CD4-positive, alpha-beta memory T cell (primary cell): Measurements from ENCODE around the gene PRELID1. TPM values are rescaled to one million over a fixed set of nuclear protein-coding genes. Genes with fewer than 3 reads are reported as not detected.
A peak's percentile ranks its signal among the peaks of the same experiment; 100 is the strongest.

Experiments
- CTCF ChIA-PET: fragments of 350-600 bp; sonication (Branson Sonifier 250); formaldehyde crosslinking; loops from one replicate; lab custom pipeline; 2021; ENCODE audit warnings: inconsistent platforms; ENCODE audit not compliant: partially characterized antibody; lab: Charles Lee
- POLR2A ChIA-PET: fragments of 350-600 bp; sonication (Branson Sonifier 250); formaldehyde crosslinking; loops from one replicate; lab custom pipeline; 2021; ENCODE audit not compliant: partially characterized antibody; lab: Charles Lee
- DNase-seq, 5 donors: peaks; one replicate each; pipeline versions ENCODE4 v3.0.0 to v3.0.0-alpha.2; 2020 to 2022; ENCODE audit warnings: mixed read lengths in 1 of 5
- H3K27ac ChIP-seq: one replicate; pipeline ENCODE4 v1.7.0; 2013; ENCODE audit warnings: low read depth, low read length
- H3K27me3 ChIP-seq: 2 replicates; pipeline ENCODE4 v1.7.0; 2013; ENCODE audit warnings: mild to moderate bottlenecking, low read length, moderate library complexity; ENCODE audit not compliant: insufficient read depth
- H3K36me3 ChIP-seq: 2 replicates; pipeline ENCODE4 v1.7.0; 2013; ENCODE audit warnings: mild to moderate bottlenecking, low read length, moderate library complexity; ENCODE audit not compliant: insufficient read depth
- H3K4me1 ChIP-seq: 2 replicates; pipeline ENCODE4 v1.7.0; 2013; ENCODE audit warnings: mild to moderate bottlenecking, low read length, moderate library complexity; ENCODE audit not compliant: insufficient read depth
- H3K4me3 ChIP-seq, 2 donors: one replicate each; pipeline ENCODE4 v1.7.0; 2013; ENCODE audit warnings: low read length in 2 of 2, mild to moderate bottlenecking in 1 of 2
- H3K9me3 ChIP-seq, 2 donors: one replicate each; pipeline ENCODE4 v1.7.0; 2013; ENCODE audit warnings: low read length in 2 of 2, control low read depth in 1 of 2; ENCODE audit not compliant: control insufficient read depth in 1 of 2
- H3K27ac Mint-ChIP-seq, 7 donors: one replicate each; pipeline ENCODE4 v1.8.0; 2020 to 2021; ENCODE audit warnings: mixed read lengths in 7 of 7, mild to moderate bottlenecking in 6 of 7, inconsistent platforms in 3 of 7, moderate library complexity in 3 of 7
- H3K27me3 Mint-ChIP-seq, 2 donors: one replicate each; pipeline ENCODE4 v1.8.0; 2020 to 2021; ENCODE audit warnings: mixed read lengths in 2 of 2
- H3K36me3 Mint-ChIP-seq, 2 donors: one replicate each; pipeline ENCODE4 v1.8.0; 2020 to 2021; ENCODE audit warnings: mixed read lengths in 2 of 2, inconsistent platforms in 1 of 2, mild to moderate bottlenecking in 1 of 2
- H3K4me1 Mint-ChIP-seq, 4 donors: one replicate each; pipeline ENCODE4 v1.8.0; 2020 to 2021; ENCODE audit warnings: mixed read lengths in 4 of 4, mild to moderate bottlenecking in 1 of 4
- H3K4me3 Mint-ChIP-seq, 8 donors: one replicate each; pipeline ENCODE4 v1.8.0; 2020 to 2021; ENCODE audit warnings: mixed read lengths in 8 of 8, mild to moderate bottlenecking in 7 of 8, moderate library complexity in 6 of 8, inconsistent platforms in 3 of 8
- H3K9me3 Mint-ChIP-seq, 8 donors: one replicate each; pipeline ENCODE4 v1.8.0; 2020 to 2021; ENCODE audit warnings: mixed read lengths in 8 of 8, mild to moderate bottlenecking in 5 of 8, inconsistent platforms in 3 of 8, moderate library complexity in 1 of 8
- intact Hi-C: fragments of 100-400 bp; cut with micrococcal nuclease; formaldehyde crosslinking; loops from one replicate; pipeline ENCODE4 v1.15.1; 2023
- polyA plus RNA-seq, 2 donors: library from polyadenylated mRNA; unstranded; fragments of 300-500 nt; fragmentation: Illumina TruSeq; gene quantifications; one replicate each; pipeline ENCODE4 v1.2.3, GENCODE V29; 2021
- total RNA-seq, 2 experiments: library from RNA; stranded (reverse); gene quantifications; one replicate each; pipeline ENCODE4 v1.2.3, GENCODE V29; 2021

The PRELID1 gene
- total and polyA plus RNA-seq, 4 experiments from 2014 or later: 70.9 to 229 (median 140) TPM

DNA sequence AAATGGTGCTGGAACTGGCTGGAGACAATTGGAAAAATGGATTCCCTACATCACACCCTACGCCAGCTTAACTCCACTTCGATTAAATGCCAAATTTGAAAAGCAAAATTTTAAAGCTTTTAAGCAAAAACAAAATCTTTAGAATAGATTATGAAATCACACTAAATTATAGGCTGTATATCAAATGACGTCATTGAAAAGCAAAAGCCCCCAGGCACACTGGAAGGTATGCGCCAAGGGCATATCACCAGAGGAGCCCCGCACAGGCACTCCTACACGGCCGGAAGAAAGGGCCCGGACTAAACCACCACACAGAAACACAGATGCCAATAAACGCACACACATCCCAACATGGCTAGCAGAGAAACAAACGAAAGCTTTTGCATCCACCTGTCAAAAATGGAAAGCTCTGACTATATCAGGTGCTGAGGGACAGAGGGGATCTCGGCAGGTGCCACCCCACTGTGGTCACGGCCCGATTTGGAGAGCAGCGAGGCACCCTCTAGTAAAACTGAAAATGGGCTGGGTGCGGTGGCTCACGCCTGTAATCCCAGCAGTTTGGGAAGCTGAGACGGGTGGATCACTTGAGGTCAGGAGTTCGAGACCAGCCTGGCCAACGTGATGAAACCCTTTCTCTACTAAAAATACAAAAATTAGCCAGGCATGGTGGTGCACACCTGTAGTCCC is 25.1 kb downstream of the PRELID1 start:
- Mint-ChIP-seq H3K27ac (peak overlapping the region in 2 of 7 donors; percentile 36 to 53), H3K4me3 (no peak overlapping the region), H3K9me3 (no peaks in the 10 kb centered on the region), H3K36me3 (peaks cover 13 to 47% of the 10 kb centered on the region in 2 donors), H3K4me1 (peaks cover 0 to 6% (median 2%) of the 10 kb centered on the region in 4 donors), H3K27me3 (no peaks in the 10 kb centered on the region)
- intact Hi-C loops: no loop called here
- Histone ChIP-seq H3K9me3 (no peaks in the 10 kb centered on the region), H3K27ac (no peak overlapping the region), H3K27me3 (no peaks in the 10 kb centered on the region), H3K4me1 (no peaks in the 10 kb centered on the region), H3K36me3 (peaks cover 33% of the 10 kb centered on the region), H3K4me3 (no peak overlapping the region)
- ChIA-PET CTCF (interaction anchor here (1.0 to 3.0 kb wide), 2 partner anchors 11 to 62 kb away, joined by 4 to 13 read pairs; no protein-coding TSS in a partner anchor), POLR2A (interaction anchor here (1.1 to 1.7 kb wide), 2 partner anchors 9 to 19 kb away, joined by 3 read pairs; no protein-coding TSS in a partner anchor)
- no peak for DNase-seq

DNA sequence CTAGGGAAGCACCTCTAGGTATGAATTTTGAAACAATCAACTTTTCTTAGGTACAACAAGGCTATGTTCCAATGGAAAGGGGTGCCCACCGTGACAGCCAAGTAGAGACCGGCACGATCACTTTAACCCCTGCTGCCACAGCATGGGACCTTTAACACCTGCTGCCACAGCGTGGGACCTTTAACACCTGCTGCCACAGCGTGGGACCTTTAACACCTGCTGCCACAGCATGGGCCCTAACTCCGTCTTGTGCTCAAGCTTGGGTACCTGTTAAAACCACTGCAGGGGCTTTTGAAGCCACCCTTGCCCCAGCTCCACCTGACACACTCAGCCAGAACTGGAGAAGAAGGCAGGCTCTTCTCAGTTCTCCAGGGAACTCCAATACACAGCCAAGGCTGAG is 26.3 kb downstream of the PRELID1 start:
- no peak for DNase-seq
- Histone ChIP-seq H3K4me3 (no peak overlapping the region), H3K4me1 (no peaks in the 10 kb centered on the region), H3K9me3 (no peaks in the 10 kb centered on the region), H3K36me3 (peaks cover 45% of the 10 kb centered on the region), H3K27me3 (no peaks in the 10 kb centered on the region), H3K27ac (no peak overlapping the region)
- H3K4me3 Mint-ChIP-seq: no peak overlapping the region
- H3K36me3 Mint-ChIP-seq: peaks cover 15 to 54% of the 10 kb centered on the region in 2 donors
- H3K27me3 Mint-ChIP-seq: no peaks in the 10 kb centered on the region
- CTCF ChIA-PET: no interaction called here
- intact Hi-C loops: no loop called here
- POLR2A ChIA-PET: no interaction called here
- H3K4me1 Mint-ChIP-seq: peaks cover 0 to 6% (median 5%) of the 10 kb centered on the region in 4 donors
- H3K9me3 Mint-ChIP-seq: no peaks in the 10 kb centered on the region
- peak overlapping the region in 2 of 7 donors; percentile 17 to 31 for H3K27ac Mint-ChIP-seq

DNA sequence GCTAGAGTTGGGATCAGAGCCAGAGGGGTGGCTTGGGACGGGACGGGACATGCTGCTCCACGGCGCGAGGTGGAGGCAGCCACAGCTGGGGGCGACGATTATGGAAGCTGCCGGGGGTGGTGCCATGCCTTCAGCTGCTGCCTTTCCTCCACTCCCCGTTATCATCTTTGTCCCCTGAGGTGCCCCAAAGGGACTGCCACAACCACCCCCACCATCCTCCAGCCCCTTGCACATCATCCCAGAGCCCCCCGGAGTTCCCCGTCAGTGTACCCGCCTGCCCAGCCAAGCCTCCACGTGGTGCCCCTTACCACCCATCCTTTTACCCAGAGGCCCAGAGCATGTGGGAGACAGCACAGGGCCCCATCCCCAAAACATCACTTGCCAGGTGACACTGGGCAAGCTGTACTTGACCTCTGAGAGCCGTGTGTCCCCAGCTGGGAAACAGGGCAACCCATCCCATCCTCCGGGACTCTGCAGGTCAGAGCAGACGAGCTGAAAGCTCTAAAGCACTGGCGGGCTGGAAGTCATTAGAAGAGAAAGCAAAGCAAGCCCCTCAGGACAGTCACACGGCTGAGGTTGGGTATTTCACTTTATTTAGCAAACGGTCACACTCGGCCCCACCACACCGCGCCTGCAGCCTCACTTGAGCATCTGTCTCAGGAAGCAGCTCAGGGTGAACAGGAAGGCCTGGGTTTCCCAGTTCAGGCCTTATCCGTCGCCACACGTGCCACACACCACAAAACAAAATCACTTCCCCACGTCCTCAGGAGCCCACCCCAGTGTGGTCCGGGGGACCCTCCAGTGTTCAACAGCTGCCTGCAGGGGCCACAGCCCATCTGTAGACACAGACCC is 27.6 kb downstream of the PRELID1 start:
- peaks cover 58% of the 10 kb centered on the region for H3K36me3 ChIP-seq
- H3K27me3 Mint-ChIP-seq: no peaks in the 10 kb centered on the region
- DNase-seq: no peak
- peaks cover 0 to 6% (median 5%) of the 10 kb centered on the region in 4 donors for H3K4me1 Mint-ChIP-seq
- no peak overlapping the region for H3K4me3 Mint-ChIP-seq
- no peaks in the 10 kb centered on the region for H3K9me3 Mint-ChIP-seq
- H3K27me3 ChIP-seq: no peaks in the 10 kb centered on the region
- H3K4me3 ChIP-seq: no peak overlapping the region
- H3K36me3 Mint-ChIP-seq: peaks cover 22 to 60% of the 10 kb centered on the region in 2 donors
- ChIA-PET POLR2A (interaction anchor here (2.6 kb wide), 1 partner anchor 72 kb away, joined by 9 read pairs; no protein-coding TSS in a partner anchor), CTCF (interaction anchor here (3.6 kb wide), 1 partner anchor 13 kb away, joined by 8 read pairs; no protein-coding TSS in a partner anchor)
- H3K9me3 ChIP-seq: no peaks in the 10 kb centered on the region
- intact Hi-C loops: no loop called here
- H3K27ac Mint-ChIP-seq: peak overlapping the region in 2 of 7 donors; percentile 12 to 48
- H3K27ac ChIP-seq: no peak overlapping the region
- H3K4me1 ChIP-seq: no peaks in the 10 kb centered on the region

DNA sequence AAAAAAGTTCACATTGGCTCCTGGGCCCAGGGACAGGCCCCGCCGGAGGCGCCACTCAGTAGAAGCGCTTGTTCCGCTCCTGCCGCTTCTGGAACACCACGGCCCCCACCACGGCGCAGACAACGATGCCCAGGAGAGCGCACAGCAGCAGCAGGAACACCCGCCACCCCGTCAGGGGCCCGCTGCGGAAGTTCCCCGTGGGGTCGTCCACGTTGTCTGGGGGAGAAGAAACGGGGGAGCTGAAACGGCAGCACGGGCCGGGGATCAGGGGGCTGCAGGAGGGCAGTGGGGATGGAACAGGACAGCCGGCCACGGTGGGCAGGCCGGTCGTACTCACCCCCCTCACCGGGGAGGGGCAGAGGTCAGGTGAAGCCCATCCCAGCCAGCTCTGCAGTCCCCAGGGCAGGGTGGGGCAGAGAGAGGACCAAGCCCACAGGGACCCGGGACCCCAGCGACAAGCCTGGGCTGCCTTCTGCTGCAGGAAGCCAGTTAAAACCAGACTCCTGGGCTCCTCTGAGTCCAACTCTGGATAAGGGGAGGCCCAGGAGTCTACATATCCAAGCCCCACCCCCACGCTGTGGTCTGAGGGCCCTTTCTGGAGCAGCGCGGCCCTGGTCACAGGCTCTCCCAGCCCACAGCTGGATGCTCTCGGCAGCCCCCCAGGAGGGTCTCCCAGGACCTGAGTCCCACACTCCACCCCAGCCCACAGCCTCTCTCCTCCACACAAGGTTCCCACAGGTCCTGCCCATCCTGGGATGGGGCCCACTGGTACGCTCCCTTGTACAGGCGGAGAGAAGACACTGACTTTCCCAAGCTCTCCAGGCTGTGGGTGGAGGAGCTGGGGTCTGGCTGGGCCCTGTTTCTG is 28.7 kb downstream of the PRELID1 start:
- Mint-ChIP-seq H3K27me3 (no peaks in the 10 kb centered on the region), H3K4me3 (no peak overlapping the region), H3K27ac (no peak overlapping the region), H3K4me1 (peaks cover 0 to 6% (median 5%) of the 10 kb centered on the region in 4 donors), H3K9me3 (no peaks in the 10 kb centered on the region), H3K36me3 (peaks cover 26 to 65% of the 10 kb centered on the region in 2 donors)
- ChIA-PET POLR2A (interaction anchor here (2.6 kb wide), 1 partner anchor 71 kb away, joined by 9 read pairs; no protein-coding TSS in a partner anchor), CTCF (interaction anchor here (3.6 kb wide), 1 partner anchor 14 kb away, joined by 8 read pairs; no protein-coding TSS in a partner anchor)
- no peak overlapping the region for H3K27ac ChIP-seq
- H3K4me3 ChIP-seq: no peak overlapping the region
- no peak for DNase-seq
- intact Hi-C loops: no loop called here
- H3K9me3 ChIP-seq: no peaks in the 10 kb centered on the region
- no peaks in the 10 kb centered on the region for H3K4me1 ChIP-seq
- H3K27me3 ChIP-seq: no peaks in the 10 kb centered on the region
- H3K36me3 ChIP-seq: peaks cover 68% of the 10 kb centered on the region

DNA sequence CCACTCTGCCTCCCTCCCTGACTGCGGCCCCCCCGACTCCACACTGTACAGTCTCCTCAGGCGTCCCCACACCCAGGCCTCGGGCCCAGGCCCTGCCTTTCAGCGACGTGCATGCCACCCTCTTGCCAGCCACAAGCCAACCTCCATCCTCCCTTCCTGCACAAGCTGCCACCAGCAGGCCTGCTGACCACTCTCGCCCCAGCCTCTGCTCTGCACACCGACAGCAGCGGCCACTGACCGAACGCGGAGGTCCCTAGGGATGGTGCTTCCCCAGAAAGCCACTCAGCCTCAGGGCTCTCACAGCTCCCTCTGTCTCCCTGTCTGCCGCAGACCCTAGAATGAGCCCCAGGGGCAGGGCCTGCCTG is 29.3 kb downstream of the PRELID1 start:
- Mint-ChIP-seq H3K27ac (peak overlapping the region in 1 of 7 donors; percentile 35), H3K4me1 (peaks cover 1 to 6% (median 2%) of the 10 kb centered on the region in 4 donors), H3K27me3 (no peaks in the 10 kb centered on the region), H3K4me3 (no peak overlapping the region), H3K9me3 (no peaks in the 10 kb centered on the region), H3K36me3 (peaks cover 24 to 64% of the 10 kb centered on the region in 2 donors)
- H3K4me1 ChIP-seq: no peaks in the 10 kb centered on the region
- no peaks in the 10 kb centered on the region for H3K27me3 ChIP-seq
- H3K9me3 ChIP-seq: no peaks in the 10 kb centered on the region
- H3K27ac ChIP-seq: no peak overlapping the region
- no peak overlapping the region for H3K4me3 ChIP-seq
- CTCF ChIA-PET: interaction anchor here (1.7 to 3.6 kb wide), 2 partner anchors 15 to 23 kb away, joined by 5 to 8 read pairs; no protein-coding TSS in a partner anchor
- POLR2A ChIA-PET: interaction anchor here (2.6 kb wide), 1 partner anchor 70 kb away, joined by 9 read pairs; no protein-coding TSS in a partner anchor
- intact Hi-C loops: no loop called here
- H3K36me3 ChIP-seq: peaks cover 75% of the 10 kb centered on the region
- DNase-seq: no peak

DNA sequence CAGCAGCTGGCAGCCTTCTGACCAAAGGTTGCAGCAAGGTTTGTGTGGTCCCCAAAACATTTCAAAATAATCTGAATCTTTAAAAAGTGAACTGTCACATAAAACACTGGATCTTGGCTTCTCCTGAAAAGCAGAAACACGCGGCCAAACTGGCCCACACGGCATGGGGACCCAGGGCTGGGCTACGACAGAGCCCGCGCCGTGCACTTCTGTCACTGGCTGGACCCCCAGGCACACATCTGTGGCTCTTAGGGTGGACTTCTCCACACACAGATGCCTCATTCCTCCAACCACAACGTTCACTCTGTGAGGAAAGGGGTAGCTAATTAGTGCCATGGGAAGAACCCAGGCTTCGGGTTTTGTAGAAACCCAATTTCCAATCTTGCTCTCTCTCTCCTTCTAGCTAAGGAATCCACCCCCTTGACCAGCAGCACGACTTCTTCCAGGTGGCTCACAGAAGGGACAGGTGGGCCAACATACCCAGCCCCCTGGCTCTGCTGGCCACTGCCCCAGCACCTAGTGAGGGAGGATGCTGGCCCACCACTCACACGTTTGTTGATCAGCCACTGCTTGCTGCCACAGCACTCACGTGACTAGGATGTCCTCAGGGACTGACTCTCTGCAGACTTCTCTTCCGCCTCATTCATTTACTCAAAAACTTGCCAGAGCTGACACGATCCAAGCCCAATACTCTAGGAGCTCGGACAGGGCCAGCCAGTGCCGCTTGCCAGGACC is 30.0 kb downstream of the PRELID1 start:
- Histone ChIP-seq H3K27me3 (no peaks in the 10 kb centered on the region), H3K36me3 (peaks cover 82% of the 10 kb centered on the region), H3K4me1 (no peaks in the 10 kb centered on the region), H3K4me3 (no peak overlapping the region), H3K27ac (no peak overlapping the region), H3K9me3 (no peaks in the 10 kb centered on the region)
- peaks cover 23 to 64% of the 10 kb centered on the region in 2 donors for H3K36me3 Mint-ChIP-seq
- no peaks in the 10 kb centered on the region for H3K27me3 Mint-ChIP-seq
- H3K9me3 Mint-ChIP-seq: no peaks in the 10 kb centered on the region
- ChIA-PET CTCF (interaction anchor here (1.2 to 3.6 kb wide), 3 partner anchors 15 to 56 kb away, joined by 3 to 8 read pairs (median 5); no protein-coding TSS in a partner anchor), POLR2A (interaction anchor here (2.6 kb wide), 1 partner anchor 69 kb away, joined by 9 read pairs; no protein-coding TSS in a partner anchor)
- H3K27ac Mint-ChIP-seq: peak overlapping the region in 3 of 7 donors; percentile 55 to 70 (median 69)
- DNase-seq: no peak
- intact Hi-C loops: no loop called here
- no peak overlapping the region for H3K4me3 Mint-ChIP-seq
- peaks cover 0 to 6% (median 2%) of the 10 kb centered on the region in 4 donors for H3K4me1 Mint-ChIP-seq
